ENCODE measurements around the gene RHBG.

Gene RHBG

GRCh38 chr1:156384658-156385057, 15.6 kb downstream of the RHBG start:
- no peak for DNase-seq (ENCODE audit: insufficient read length, low spot score)
- FAIRE-seq, result no peak

DNA sequence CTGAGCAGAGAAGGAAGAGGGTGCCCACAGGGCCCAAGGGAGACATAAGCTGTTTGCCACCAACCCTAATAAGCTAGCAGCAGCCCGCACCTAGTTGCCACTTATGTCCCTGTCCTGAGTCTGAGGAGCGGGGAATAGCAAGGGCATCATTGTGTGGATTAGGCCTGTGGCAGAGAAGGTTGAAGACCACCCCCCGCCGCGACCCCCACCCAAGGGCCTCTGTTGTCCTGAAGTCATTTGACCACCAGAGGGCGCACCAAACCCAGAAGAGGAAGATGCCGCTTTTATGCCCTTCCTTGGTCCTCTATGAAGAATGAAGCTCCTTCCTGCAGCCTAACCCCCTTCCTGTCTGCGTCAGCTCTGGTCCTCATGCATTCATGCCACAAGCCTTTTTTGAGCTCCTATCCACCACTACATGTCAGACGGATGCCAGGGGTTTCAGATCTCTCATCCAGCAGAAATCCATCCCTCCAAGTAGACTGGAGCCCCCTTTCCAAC, 16.6 kb downstream of the RHBG start:
- FAIRE-seq (peak; percentile 91), DNase-seq (ENCODE audit: insufficient read length, low spot score) (peak; percentile 82)

GRCh38 chr1:156386134-156386901, 17.3 kb downstream of the RHBG start:
- FAIRE-seq, result no peak

DNA sequence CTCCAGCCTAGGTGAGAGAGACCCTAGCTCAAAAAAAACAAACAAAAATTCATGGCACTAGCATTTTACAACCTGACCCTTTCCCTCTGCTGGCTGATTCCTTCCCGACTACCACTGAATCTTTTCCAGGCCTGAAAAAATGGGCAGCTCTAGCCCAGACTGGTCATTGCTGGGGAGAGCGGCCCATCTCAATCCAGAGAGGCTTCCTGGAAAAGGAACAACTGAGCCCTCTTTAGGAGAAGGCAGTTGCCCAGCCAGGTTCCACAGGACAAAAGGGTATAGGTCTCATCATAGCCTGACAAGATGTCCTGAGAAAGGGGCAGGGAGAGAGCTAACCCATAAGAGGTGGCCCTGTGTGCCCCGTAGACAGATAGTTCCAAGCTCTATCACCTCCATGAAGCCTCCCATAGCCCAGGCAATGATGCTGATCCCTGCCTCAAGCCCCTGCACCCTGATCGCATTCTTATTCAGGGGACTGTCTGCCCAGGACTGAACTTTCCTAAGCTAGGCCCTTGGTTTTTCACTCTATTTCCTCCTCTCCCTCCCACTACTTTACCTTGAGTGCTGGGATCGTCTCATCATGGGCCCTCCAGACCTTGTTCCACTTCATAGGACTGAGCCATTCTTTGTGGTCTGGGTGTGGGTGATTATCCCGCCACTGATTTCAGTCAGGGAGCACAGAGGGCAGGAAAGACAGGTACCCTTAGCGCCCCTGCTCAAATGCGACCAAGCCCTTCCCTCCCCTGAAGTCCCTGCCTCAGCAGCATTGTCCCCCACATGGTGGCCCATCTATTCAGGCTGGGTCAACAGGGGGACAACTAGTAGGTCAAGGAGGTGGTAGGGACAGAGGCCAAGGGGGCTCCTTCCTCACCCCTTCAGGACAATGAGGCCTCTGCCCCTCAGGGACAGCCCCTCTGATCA, 18.2 kb downstream of the RHBG start:
- FAIRE-seq (no peak), DNase-seq (ENCODE audit: insufficient read length, low spot score) (no peak)

More at GRCh38 chr1:156386134-156386901, 17.3 kb downstream of the RHBG start:
- DNase-seq (ENCODE audit: insufficient read length, low spot score), result no peak

DNA sequence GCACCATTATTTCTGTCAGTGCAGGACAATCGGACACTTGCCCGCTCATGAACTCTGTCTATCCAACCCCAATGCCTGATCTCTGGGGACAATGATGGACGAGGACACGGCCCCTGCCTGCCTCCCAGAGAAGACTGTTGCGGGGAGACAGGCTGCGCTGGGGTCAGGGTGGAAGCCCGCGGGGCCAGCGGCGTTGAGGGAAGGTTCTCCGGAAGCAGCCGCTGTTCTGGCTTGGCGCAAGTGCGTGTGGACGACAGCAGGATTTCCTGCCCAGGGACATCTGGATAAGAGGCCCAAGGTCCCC, 18.8 kb downstream of the RHBG start:
- DNase-seq (ENCODE audit: insufficient read length, low spot score), result no peak
- no peak for FAIRE-seq

DNA sequence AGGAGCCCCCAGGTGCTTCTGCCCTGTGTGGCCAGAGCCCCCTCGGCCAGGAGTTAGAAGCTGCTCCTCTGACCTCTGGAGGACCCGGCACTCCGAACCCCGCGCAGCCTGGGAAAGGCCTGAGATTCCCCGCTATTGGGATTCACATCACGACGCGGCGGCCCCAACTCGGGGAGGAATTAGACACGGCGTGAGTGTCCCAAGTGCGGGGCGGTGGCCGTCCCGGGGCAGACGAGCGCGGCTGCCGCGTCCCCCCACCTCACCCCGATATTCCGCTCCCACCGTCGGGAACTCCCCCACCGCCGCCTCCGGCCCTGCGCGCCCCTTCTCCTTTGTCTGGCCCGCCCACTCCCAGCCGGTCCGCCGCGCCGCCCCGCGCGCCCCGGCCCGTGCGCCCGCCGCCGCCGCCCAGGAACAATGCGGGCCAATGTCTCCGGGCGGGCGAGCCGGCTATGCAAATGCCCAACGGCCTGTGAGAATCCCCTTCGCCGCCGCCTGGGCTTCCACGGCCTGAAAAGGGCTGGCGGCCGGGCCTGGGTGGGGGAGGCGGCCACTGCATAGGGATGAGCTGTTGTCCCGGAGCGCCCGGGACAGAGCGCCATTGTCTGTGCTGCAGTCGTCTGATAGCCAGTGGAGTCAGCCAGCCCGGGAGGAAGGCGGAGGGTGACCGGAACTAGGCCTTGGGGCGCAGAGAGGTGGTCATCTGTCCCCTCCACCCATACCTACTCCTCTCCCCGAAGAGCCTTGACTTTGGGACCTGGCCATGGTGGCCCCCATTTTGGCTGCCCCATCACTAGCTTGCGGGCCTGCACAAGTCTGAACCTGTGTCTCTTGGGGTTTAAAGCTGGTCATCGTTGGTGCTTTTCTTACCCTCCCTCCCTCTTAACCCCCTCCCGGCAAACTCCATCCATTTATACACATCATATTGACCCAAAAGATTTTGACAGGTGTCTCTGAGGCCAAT, 19.4 kb downstream of the RHBG start:
- no peak for FAIRE-seq
- DNase-seq (ENCODE audit: insufficient read length, low spot score), result no peak

GRCh38 chr1:156389311-156389710, 20.3 kb downstream of the RHBG start:
- FAIRE-seq, result no peak
- no peak for DNase-seq (ENCODE audit: insufficient read length, low spot score)

DNA sequence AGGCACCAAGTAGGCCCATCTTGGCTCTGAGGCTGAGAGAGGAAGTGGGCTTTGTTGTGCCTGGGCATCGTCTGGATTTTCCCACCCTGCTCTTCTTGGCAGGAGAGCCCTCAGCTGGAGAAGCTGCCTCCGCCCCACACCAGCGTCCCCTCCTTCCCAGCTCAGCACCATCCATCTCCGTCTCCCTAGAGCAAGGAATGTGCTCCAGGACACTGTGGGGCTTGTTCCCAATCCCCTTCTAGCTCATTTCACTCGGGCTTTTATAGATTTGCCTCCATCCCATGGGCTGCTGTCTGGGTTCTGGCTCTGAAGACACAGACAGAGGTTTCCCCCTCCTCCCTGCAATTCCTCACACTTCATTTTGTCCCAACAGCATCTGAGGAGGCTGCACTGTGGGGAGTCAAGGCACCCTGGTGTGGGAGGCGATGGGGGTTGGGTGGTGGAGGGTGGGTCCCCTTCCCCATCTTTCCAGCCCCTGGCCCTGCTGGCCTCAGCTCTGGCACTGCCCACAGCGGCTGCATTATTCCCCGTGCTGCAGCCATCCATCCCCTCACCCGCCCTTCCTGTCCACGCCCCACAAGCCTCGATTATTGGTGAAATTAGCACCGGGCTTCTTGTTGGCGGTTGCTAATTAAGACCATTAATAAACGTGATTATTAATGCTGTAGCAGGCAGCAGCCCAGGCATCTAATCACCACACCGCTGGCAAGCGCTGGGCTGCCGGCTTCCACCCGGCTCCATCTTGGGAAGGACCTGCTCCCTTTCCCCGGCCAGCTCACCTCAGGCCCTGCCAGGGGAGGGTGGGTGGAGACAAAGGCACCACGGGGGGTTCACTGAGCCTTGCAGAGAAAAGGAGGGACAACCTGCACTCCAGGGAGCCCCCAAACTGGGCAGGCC, 21.7 kb downstream of the RHBG start:
- FAIRE-seq (no peak), DNase-seq (ENCODE audit: insufficient read length, low spot score) (no peak)

DNA sequence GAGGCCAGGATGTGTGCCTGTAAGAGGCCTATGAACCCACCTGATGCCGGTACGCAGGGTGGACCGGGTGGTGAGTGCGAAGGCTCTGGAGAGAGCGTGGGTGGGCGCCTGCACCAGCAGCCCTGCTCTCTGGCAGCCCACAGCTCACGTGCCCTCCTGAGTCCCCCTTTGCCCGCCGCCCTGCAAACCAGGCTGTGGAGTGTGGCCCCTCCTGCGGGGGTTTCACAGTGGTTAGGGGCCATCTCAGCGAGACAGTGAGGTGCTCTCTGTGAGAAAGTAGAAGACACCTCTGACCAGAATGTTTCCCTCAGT, 22.3 kb downstream of the RHBG start:
- DNase-seq (ENCODE audit: insufficient read length, low spot score) (no peak), FAIRE-seq (no peak)

GRCh38 chr1:156391701-156392100, 22.7 kb downstream of the RHBG start:
- DNase-seq (ENCODE audit: insufficient read length, low spot score) (no peak), FAIRE-seq (no peak)

GRCh38 chr1:156392452-156392853, 23.4 kb downstream of the RHBG start:
- no peak for FAIRE-seq
- DNase-seq (ENCODE audit: insufficient read length, low spot score), result no peak

- no peak for DNase-seq (ENCODE audit: insufficient read length, low spot score)
- no peak for FAIRE-seq
These were observed 24.1 kb downstream of the RHBG start for GRCh38 chr1:156393095-156393494.

DNA sequence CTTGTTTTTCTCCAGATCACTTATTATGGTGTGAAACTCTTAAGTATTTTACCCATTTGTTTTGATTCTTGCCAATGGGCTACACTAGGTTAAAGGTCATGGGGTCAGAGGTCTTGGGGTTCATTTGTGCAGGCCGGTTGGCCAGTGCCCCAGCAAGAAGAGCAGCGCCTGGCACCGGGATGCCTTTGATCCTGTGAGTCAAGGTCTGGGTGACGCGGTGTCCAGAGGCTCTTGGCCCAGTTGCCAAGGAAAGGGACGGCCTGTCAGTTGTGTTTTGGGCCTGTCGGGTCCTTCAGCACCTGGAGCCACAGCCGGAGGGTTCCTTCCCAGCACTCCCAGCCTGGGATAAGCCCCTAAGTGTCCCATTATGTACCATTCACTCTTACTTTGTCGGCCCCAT, 25.1 kb downstream of the RHBG start:
- FAIRE-seq, result no peak
- no peak for DNase-seq (ENCODE audit: insufficient read length, low spot score)

- FAIRE-seq (no peak), DNase-seq (ENCODE audit: insufficient read length, low spot score) (no peak)
These were observed 25.9 kb downstream of the RHBG start for GRCh38 chr1:156394835-156395461.

DNA sequence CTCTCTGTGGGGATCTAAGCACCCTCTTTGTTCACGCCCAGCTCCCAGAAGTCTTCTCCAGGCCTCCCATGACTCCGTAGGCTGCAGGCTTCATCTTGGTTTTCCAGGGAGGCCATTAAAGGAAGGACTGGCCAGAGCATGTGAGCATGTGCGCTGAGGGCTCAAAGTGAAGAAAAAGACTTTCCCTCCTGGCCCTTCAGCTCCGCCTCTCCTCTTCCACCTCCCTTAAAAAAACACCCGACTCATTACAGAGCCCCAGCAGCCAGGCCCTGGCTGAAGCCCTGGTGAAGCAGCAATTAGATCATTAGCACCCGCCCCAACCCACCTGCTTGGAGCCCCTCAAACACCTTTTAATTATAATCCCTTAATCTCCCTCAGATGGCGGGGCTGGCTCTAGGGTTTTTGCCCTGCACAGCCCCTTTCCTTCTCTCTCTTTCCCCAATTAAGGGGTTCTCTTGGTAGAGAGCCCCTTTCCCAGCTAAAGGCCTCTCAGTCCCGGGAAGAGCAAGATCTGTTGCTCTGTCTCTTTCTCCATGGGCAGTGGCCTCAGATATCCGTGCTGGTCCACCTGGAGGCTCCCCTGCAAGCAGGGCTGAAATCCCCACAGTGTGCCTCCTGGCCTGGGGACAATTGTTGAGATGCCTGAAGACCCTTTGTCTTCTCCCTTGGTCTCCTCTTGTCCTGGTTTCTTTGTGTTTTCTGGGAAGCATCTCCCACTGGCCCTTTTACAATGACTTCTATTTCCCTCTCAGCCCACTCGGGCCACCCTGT, 30.5 kb downstream of the RHBG start:
- FAIRE-seq (no peak), DNase-seq (ENCODE audit: insufficient read length, low spot score) (no peak)

- DNase-seq (ENCODE audit: insufficient read length, low spot score) (no peak), FAIRE-seq (no peak)
These were observed 31.4 kb downstream of the RHBG start for GRCh38 chr1:156400191-156400935.

GRCh38 chr1:156401041-156401574, 32.1 kb downstream of the RHBG start:
- no peak for FAIRE-seq
- no peak for DNase-seq (ENCODE audit: insufficient read length, low spot score)

- FAIRE-seq (no peak), DNase-seq (ENCODE audit: insufficient read length, low spot score) (no peak)
These were observed 32.7 kb downstream of the RHBG start for GRCh38 chr1:156401681-156402081.
